SK-N-SH (cell line): ENCODE measurements around the gene TBC1D9B. TPM values are rescaled to one million over a fixed set of nuclear protein-coding genes. Genes with fewer than 3 reads are reported as not detected.

Source experiments
- CTCF ChIA-PET: fragments of 300-600, 350-600 bp; formaldehyde crosslinking; extraction: SDS; loops from one replicate; lab custom pipeline; 2021; lab: Yijun Ruan, JAX
- POLR2A ChIA-PET: fragments of 350-600 bp; sonication (Branson Sonifier 250); formaldehyde crosslinking; extraction: SDS; loops from one replicate; lab custom pipeline; 2020; ENCODE audit warnings: antibody characterized with exemption, inconsistent platforms; lab: Yijun Ruan, JAX
- DNase-seq: peaks from one replicate; pipeline ENCODE4 v3.0.0; 2012
- H2AFZ ChIP-seq: fragments of 200-600 bp; sonication (generic); 2 replicates; pipeline ENCODE4 v1.8.1; 2016; ENCODE audit warnings: antibody characterized with exemption, mild to moderate bottlenecking, low read depth
- H3F3A ChIP-seq: fragments of 200-600 bp; sonication (generic); replicated peaks from 2 replicates; pipeline ENCODE3; 2016; ENCODE audit warnings: antibody characterized with exemption, mild to moderate bottlenecking; ENCODE audit not compliant: insufficient read depth
- H3K27ac ChIP-seq, 2 experiments: fragments of 200-500 bp in 1 of 2; fragments of 200-600 bp in 1 of 2; sonication (Bioruptor generic) in 1 of 2; sonication (generic), shearing (Covaris generic) in 1 of 2; 2 replicates each; pipeline versions ENCODE4 v1.5.1 to v1.6.1; 2014 to 2016; ENCODE audit warnings: low read depth in 2 of 2, inconsistent platforms in 1 of 2, low read length in 1 of 2, mild to moderate bottlenecking in 1 of 2, mixed read lengths in 1 of 2
- H3K27me3 ChIP-seq: fragments of 200-600 bp; sonication (generic), shearing (Covaris generic); 2 replicates; pipeline ENCODE4 v1.6.1; 2016; ENCODE audit warnings: mixed run types; ENCODE audit not compliant: insufficient read depth
- H3K36me3 ChIP-seq, 2 experiments: fragments of 200-500 bp in 1 of 2; fragments of 200-600 bp in 1 of 2; sonication (Bioruptor generic) in 1 of 2; sonication (generic) in 1 of 2; replicated peaks in 1 of 2; 2 replicates each; pipeline versions ENCODE3 to v1.5.1; 2014 to 2016; ENCODE audit warnings: low read length in 1 of 2, mild to moderate bottlenecking in 1 of 2; ENCODE audit not compliant: insufficient read depth in 2 of 2, control insufficient read depth in 1 of 2
- H3K4me1 ChIP-seq, 2 experiments: fragments of 200-500 bp in 1 of 2; fragments of 200-600 bp in 1 of 2; sonication (Bioruptor generic) in 1 of 2; sonication (generic), shearing (Covaris generic) in 1 of 2; 2 replicates each; pipeline versions ENCODE4 v1.5.1 to v1.6.1; 2014 to 2016; ENCODE audit warnings: low read depth in 1 of 2, low read length in 1 of 2, mixed run types in 1 of 2; ENCODE audit not compliant: insufficient read depth in 2 of 2, control insufficient read depth in 1 of 2
- H3K4me2 ChIP-seq: fragments of 200-600 bp; sonication (generic), shearing (Covaris generic); 2 replicates; pipeline ENCODE4 v1.6.1; 2017; ENCODE audit warnings: mixed run types
- H3K4me3 ChIP-seq, 2 experiments: fragments of 200-500 bp in 1 of 2; fragments of 200-600 bp in 1 of 2; sonication (Bioruptor generic) in 1 of 2; sonication (generic), shearing (Covaris generic) in 1 of 2; 2 replicates each; pipeline versions ENCODE4 v1.5.1 to v1.8.1; 2014 to 2016; ENCODE audit warnings: low read depth in 2 of 2, inconsistent platforms in 1 of 2, low read length in 1 of 2, mild to moderate bottlenecking in 1 of 2, mixed read lengths in 1 of 2, moderate library complexity in 1 of 2
- H3K79me2 ChIP-seq: fragments of 200-600 bp; sonication (generic); 2 replicates; pipeline ENCODE4 v1.8.1; 2017; ENCODE audit warnings: mild to moderate bottlenecking; ENCODE audit not compliant: insufficient read depth
- H3K9ac ChIP-seq: fragments of 200-600 bp; sonication (generic); 2 replicates; pipeline ENCODE4 v1.6.1; 2017; ENCODE audit warnings: mixed run types
- H3K9me2 ChIP-seq: fragments of 200-600 bp; sonication (generic); 2 replicates; pipeline ENCODE4 v1.6.1; 2017; ENCODE audit warnings: mixed run types
- H3K9me3 ChIP-seq: fragments of 200-600 bp; sonication (generic); 2 replicates; pipeline ENCODE4 v1.6.1; 2017; ENCODE audit warnings: mixed run types, mild to moderate bottlenecking, moderate library complexity
- H4K20me1 ChIP-seq: fragments of 200-600 bp; sonication (generic); 2 replicates; pipeline ENCODE4 v1.6.1; 2017; ENCODE audit warnings: mild to moderate bottlenecking, mixed run types; ENCODE audit not compliant: insufficient read depth
- CHD2 ChIP-seq: fragments of 150-350 bp; IDR thresholded peaks from 2 replicates; pipeline ENCODE4 v1.6.1; 2018; ENCODE audit warnings: low read length; ENCODE audit not compliant: partially characterized antibody
- ELF1 ChIP-seq: IDR thresholded peaks from 2 replicates; pipeline ENCODE4 v1.4.0; 2012
- EP300 ChIP-seq, 2 experiments: IDR thresholded peaks; 2 replicates each; pipeline versions ENCODE4 v1.4.0 to v1.6.1; 2012; ENCODE audit warnings: borderline replicate concordance in 1 of 2, low read depth in 1 of 2, low read length in 1 of 2
- EZH2phosphoT487 ChIP-seq: fragments of 200-600 bp; sonication (generic); IDR thresholded peaks from 2 replicates; pipeline ENCODE4 v1.6.1; 2017; ENCODE audit warnings: low read depth, mixed run types, mild to moderate bottlenecking, antibody characterized with exemption, moderate library complexity, borderline replicate concordance
- FOSL2 ChIP-seq: IDR thresholded peaks from 2 replicates; pipeline ENCODE4 v1.4.0; 2012; ENCODE audit warnings: low read depth, mild to moderate bottlenecking, moderate library complexity, borderline replicate concordance
- FOXM1 ChIP-seq: IDR thresholded peaks from 2 replicates; pipeline ENCODE4 v1.4.0; 2012; ENCODE audit warnings: low read depth, mild to moderate bottlenecking
- GABPA ChIP-seq: IDR thresholded peaks from 2 replicates; pipeline ENCODE4 v1.4.0; 2012; ENCODE audit warnings: low read depth, mild to moderate bottlenecking
- GATA2 ChIP-seq: sonication (generic); formaldehyde crosslinking; IDR thresholded peaks from 2 replicates; pipeline ENCODE4 v1.5.0; 2020; ENCODE audit warnings: mild to moderate bottlenecking, missing genetic modification reagents
- MAX ChIP-seq: IDR thresholded peaks from 2 replicates; pipeline ENCODE4 v1.4.0; 2012; ENCODE audit warnings: low read depth
- MEF2A ChIP-seq: IDR thresholded peaks from 2 replicates; pipeline ENCODE4 v1.4.0; 2012; ENCODE audit warnings: low read depth, borderline replicate concordance
- MXI1 ChIP-seq: IDR thresholded peaks from 2 replicates; pipeline ENCODE4 v1.6.1; 2012; ENCODE audit warnings: mild to moderate bottlenecking, low read depth, low read length, improper control_type of control experiment
- NFIC ChIP-seq: IDR thresholded peaks from 2 replicates; pipeline ENCODE4 v1.4.0; 2012; ENCODE audit warnings: borderline replicate concordance
- NRF1 ChIP-seq: IDR thresholded peaks from 2 replicates; pipeline ENCODE4 v1.6.1; 2012; ENCODE audit warnings: low read depth, mild to moderate bottlenecking, low read length
- PBX3 ChIP-seq: IDR thresholded peaks from 2 replicates; pipeline ENCODE4; 2012
- RCOR1 ChIP-seq: fragments of 150-350 bp; IDR thresholded peaks from 2 replicates; pipeline ENCODE4 v1.6.1; 2017; ENCODE audit warnings: antibody characterized with exemption, low read length
- SIN3A ChIP-seq: IDR thresholded peaks from 2 replicates; pipeline ENCODE4 v1.6.1; 2012; ENCODE audit warnings: low read depth, mild to moderate bottlenecking, low read length, moderate library complexity, borderline replicate concordance
- SMC3 ChIP-seq: IDR thresholded peaks from 2 replicates; pipeline ENCODE4 v1.6.1; 2012; ENCODE audit warnings: low read depth, low read length, improper control_type of control experiment
- USF1 ChIP-seq: IDR thresholded peaks from 2 replicates; pipeline ENCODE4 v1.4.0; 2012; ENCODE audit warnings: low read depth, borderline replicate concordance
- YY1 ChIP-seq: IDR thresholded peaks from 2 replicates; pipeline ENCODE4 v1.4.0; 2012; ENCODE audit warnings: low read depth, mild to moderate bottlenecking
- ZBTB33 ChIP-seq: IDR thresholded peaks from 2 replicates; pipeline ENCODE4 v1.4.0; 2012; ENCODE audit warnings: low read depth, borderline replicate concordance
- WGBS: methylation state at CpG from one replicate; pipeline ENCODE4 v1.1.6; 2017; ENCODE audit warnings: low lambda C conversion rate; 5-methylcytosine and 5-hydroxymethylcytosine counted together
- polyA plus RNA-seq, 3 experiments: library from polyadenylated mRNA; depleted of rRNA; stranded (reverse); fragments of >200 nt; gene quantifications; 2 replicates each; pipeline ENCODE4 v1.2.3, GENCODE V29; 2012

The TBC1D9B gene
- polyA plus RNA-seq, 1 of the 3 experiments (the other 2 are of a cell fraction) = 75.6 TPM

GRCh38 chr5:179860301-179860700, 47.4 kb downstream of the TBC1D9B start:
- Histone ChIP-seq H2AFZ (no peak overlapping the region), H3K36me3 (peaks cover 28% of the 10 kb centered on the region in 2 experiments), H3K4me2 (peak overlapping the region; percentile 95; the same call in 1 of the 2 replicates), H3K79me2 (peaks cover 22% of the 10 kb centered on the region), H3F3A (peaks cover 13% of the 10 kb centered on the region), H3K27me3 (no peaks in the 10 kb centered on the region), H3K4me3 (no peak overlapping the region), H3K9ac (no peak overlapping the region), H4K20me1 (no peaks in the 10 kb centered on the region), H3K9me2 (no peaks in the 10 kb centered on the region), H3K4me1 (peaks cover 5 to 9% of the 10 kb centered on the region in 2 experiments; a peak in 1 of 4 replicates), H3K9me3 (no peaks in the 10 kb centered on the region), H3K27ac (no peak overlapping the region)
- POLR2A ChIA-PET = no interaction called here
- 91% methylated on average over 11 of the region's 11 CpGs for WGBS
- DNase-seq = no peak
- CTCF ChIA-PET = interaction anchor here (1.7 kb wide), 1 partner anchor 48 kb away, joined by 6 read pairs; the partner anchor contains the start of gene TBC1D9B
- TF ChIP-seq SIN3A (no peak), ELF1 (no peak), NFIC (no peak), EZH2phosphoT487 (no peak), RCOR1 (no peak), USF1 (no peak), YY1 (no peak), EP300 (IDR thresholded peaks at IDR 0.05; ENCODE audit: borderline replicate concordance in 1 of 2, low read depth in 1 of 2, low read length in 1 of 2) (no peak), CHD2 (no peak), NRF1 (no peak), MAX (no peak), MXI1 (no peak), GATA2 (CRISPR knock-in tag) (no peak), MEF2A (no peak), FOXM1 (no peak), GABPA (no peak), PBX3 (no peak), FOSL2 (no peak), ZBTB33 (no peak), SMC3 (no peak)
